K562 (cell line): ENCODE data around the gene EXTL1. TPM values are rescaled to one million over a fixed set of nuclear protein-coding genes. Genes with fewer than 3 reads are reported as not detected.
A peak's percentile ranks its signal among the peaks of the same experiment; 100 is the strongest.

ENCODE experiments used
- BDP1 ChIP-seq: IDR thresholded peaks from 3 replicates; pipeline ENCODE4 v1.6.1; 2011; ENCODE audit not compliant: insufficient read length, insufficient read depth
- DPF2 ChIP-seq: fragments of 450-650 bp; IDR thresholded peaks from 2 replicates; pipeline ENCODE4 v1.6.1; 2016
- EP400 ChIP-seq: fragments of 450-650 bp; IDR thresholded peaks from 2 replicates; pipeline ENCODE4 v1.6.1; 2017; ENCODE audit warnings: antibody characterized with exemption, mild to moderate bottlenecking, moderate library complexity
- GTF2B ChIP-seq: IDR thresholded peaks from 2 replicates; pipeline ENCODE4 v1.6.1; 2011; ENCODE audit not compliant: insufficient read length; ENCODE audit errors: extremely low read depth
- HDAC1 ChIP-seq, 2 experiments: fragments of 450-650 bp; IDR thresholded peaks; 2 replicates each; pipeline ENCODE4 v1.6.1; 2016 to 2017; ENCODE audit warnings: inconsistent platforms in 1 of 2, mild to moderate bottlenecking in 1 of 2, moderate library complexity in 1 of 2
- HMBOX1 ChIP-seq: sonication (generic); IDR thresholded peaks from 2 replicates; pipeline ENCODE4 v1.6.1; 2016
- MTA1 ChIP-seq: fragments of 450-650 bp; IDR thresholded peaks from 2 replicates; pipeline ENCODE4 v1.6.1; 2017; ENCODE audit warnings: borderline replicate concordance
- NFATC3 ChIP-seq: fragments of 450-650 bp; IDR thresholded peaks from 2 replicates; pipeline ENCODE4 v1.6.1; 2017; ENCODE audit warnings: mild to moderate bottlenecking
- NFE2 ChIP-seq: IDR thresholded peaks from 2 replicates; pipeline ENCODE4 v1.6.1; 2014; ENCODE audit warnings: antibody characterized with exemption, low read depth
- NR3C1 ChIP-seq: sonication (generic); formaldehyde crosslinking; IDR thresholded peaks from 2 replicates; pipeline ENCODE4 v1.8.1; 2022; ENCODE audit warnings: missing genetic modification reagents
- PBX2 ChIP-seq, 2 experiments: IDR thresholded peaks in 1 of 2; conservative IDR thresholded peaks in 1 of 2; 2 replicates each; pipeline ENCODE4 v1.6.1; 2016; ENCODE audit warnings: low read depth in 2 of 2, mild to moderate bottlenecking in 1 of 2, missing compliant biosample characterization in 1 of 2, missing genetic modification characterization in 1 of 2, moderate library complexity in 1 of 2
- PHB ChIP-seq: fragments of 250-450 bp; sonication (Bioruptor Pico); IDR thresholded peaks from 2 replicates; pipeline ENCODE4 v1.5.0; 2021
- RAD51 ChIP-seq: fragments of 450-650 bp; IDR thresholded peaks from 2 replicates; pipeline ENCODE4 v1.7.1; 2016; ENCODE audit warnings: low read depth, mild to moderate bottlenecking, borderline replicate concordance
- RBM15 ChIP-seq: fragments of 200-400 bp; formaldehyde crosslinking; IDR thresholded peaks from 2 replicates; pipeline ENCODE4 v1.6.1; 2018; ENCODE audit warnings: mild to moderate bottlenecking, low read length, moderate library complexity; ENCODE audit not compliant: insufficient read depth
- SMAD4 ChIP-seq: fragments of 250-450 bp; sonication (Bioruptor Pico); conservative IDR thresholded peaks from 2 replicates; pipeline ENCODE4 v1.8.0; 2021; ENCODE audit warnings: inconsistent platforms, mild to moderate bottlenecking, moderate library complexity
- SNAPC5 ChIP-seq: fragments of 250-450 bp; sonication (Bioruptor Pico); IDR thresholded peaks from 2 replicates; pipeline ENCODE4 v1.8.0; 2021; ENCODE audit warnings: moderate library complexity, mild to moderate bottlenecking, inconsistent platforms
- SPI1 ChIP-seq: IDR thresholded peaks from 2 replicates; pipeline ENCODE4 v1.6.1; 2011; ENCODE audit warnings: low read depth, low read length, control low read depth, borderline replicate concordance
- TEAD1 ChIP-seq, 2 experiments: fragments of 450-650 bp in 1 of 2; sonication (generic) in 1 of 2; formaldehyde crosslinking; IDR thresholded peaks; 2 replicates each; pipeline versions ENCODE4 v1.4.0 to v1.8.0; 2020 to 2022; ENCODE audit warnings: mild to moderate bottlenecking in 2 of 2, missing genetic modification reagents in 1 of 2
- ZBTB12 ChIP-seq: fragments of 250-450 bp; sonication (Bioruptor Pico); IDR thresholded peaks from 2 replicates; pipeline ENCODE4 v1.4.0; 2020
- ZFP91 ChIP-seq: sonication (generic); formaldehyde crosslinking; IDR thresholded peaks from 2 replicates; pipeline ENCODE4 v1.8.0; 2022; ENCODE audit warnings: mild to moderate bottlenecking, missing genetic modification reagents
- ZNF239 ChIP-seq: fragments of 250-450 bp; sonication (Bioruptor Pico); IDR thresholded peaks from 2 replicates; pipeline ENCODE4 v1.4.0; 2020; ENCODE audit warnings: mild to moderate bottlenecking
- ZNF324 ChIP-seq: fragments of 250-450 bp; sonication (Bioruptor Pico); IDR thresholded peaks from 2 replicates; pipeline ENCODE4 v1.4.0; 2020; ENCODE audit warnings: mild to moderate bottlenecking
- polyA plus RNA-seq, 8 experiments: library from polyadenylated mRNA; depleted of rRNA in 4 of 8; stranded (reverse) in 5 of 8; unstranded in 3 of 8; fragments of >200 nt; fragmentation: Nextera tagmentation in 2 of 8; fragmentation: Illumina TruSeq in 1 of 8; extraction: Ambion mirVana in 2 of 8; extraction: Trizol in 1 of 8; gene quantifications; 2 replicates each; pipeline versions ENCODE4 v1.2.1 to v1.2.3, GENCODE V29; 2011 to 2014; ENCODE audit warnings: inconsistent platforms in 1 of 8, missing spikeins in 1 of 8
- total RNA-seq, 7 experiments: library from RNA; depleted of rRNA in 6 of 7; stranded (reverse); fragments of >200 nt in 6 of 7; fragmentation: Illumina TruSeq in 2 of 7; extraction: Trizol in 2 of 7; gene quantifications; 2 replicates each; pipeline versions ENCODE4 v1.2.1 to v1.2.3, GENCODE V29; 2011 to 2021; ENCODE audit warnings: low replicate concordance in 1 of 7

The EXTL1 gene
- total and polyA plus RNA-seq, 9 of the 15 experiments (the other 6 are each of a cell fraction or from before 2014, with no cell fraction given) = 0.04 to 0.23 (median 0.08) TPM; not detected in 3

GRCh38 chr1:26027716-26028489 is 6.3 kb downstream of the EXTL1 start (continued):
- no peak for TF ChIP-seq GTF2B
- no peak for TF ChIP-seq SNAPC5 (CRISPR knock-in tag)
- no peak for TF ChIP-seq TEAD1 (CRISPR knock-in tag; IDR thresholded peaks at IDR 0.05)
- no peak for TF ChIP-seq HMBOX1
- no peak for TF ChIP-seq PBX2 (CRISPR knock-in tag; IDR thresholded peaks at IDR 0.05; ENCODE audit: low read depth)
- TF ChIP-seq PBX2 (tag; conservative IDR thresholded peaks at IDR 0.05; ENCODE audit: low read depth) = no peak
- TF ChIP-seq NFATC3 = no peak
- peak; percentile 42; the same call in 1 of the 2 replicates for TF ChIP-seq DPF2
- TF ChIP-seq RBM15 = no peak
- no peak for TF ChIP-seq ZBTB12 (CRISPR knock-in tag)
- TF ChIP-seq HDAC1 (IDR thresholded peaks at IDR 0.05) = no peak
- TF ChIP-seq BDP1 = no peak
- no peak for TF ChIP-seq ZNF324
- TF ChIP-seq MTA1 = no peak
- no peak for TF ChIP-seq PHB
- peak; percentile 71 for TF ChIP-seq SPI1
- TF ChIP-seq ZFP91 (CRISPR knock-in tag) = peak; percentile 95
- TF ChIP-seq NFE2 = peak; percentile 5; the same call in 1 of the 2 replicates
- no peak for TF ChIP-seq SMAD4
- no peak for TF ChIP-seq ZNF239 (CRISPR knock-in tag)
- TF ChIP-seq EP400 = no peak
- no peak for TF ChIP-seq RAD51
- TF ChIP-seq NR3C1 (CRISPR knock-in tag) = no peak
